ENCODE measurements around the gene NCKAP5. TPM values are rescaled to one million over a fixed set of nuclear protein-coding genes. Genes with fewer than 3 reads are reported as not detected.

The NCKAP5 gene
- total and polyA plus RNA-seq, 11 donors: 0.51 to 10.5 (median 5.2) TPM

GRCh38 chr2:133489641-133490410, 78.4 kb downstream of the NCKAP5 start:
- H3K27me3 ChIP-seq: no peaks in the 10 kb centered on the region
- DNase-seq (peak in 4 of 5 donors; percentile 25 to 70 (median 58)), ATAC-seq (peak in 2 of 4 donors; percentile 80 to 82)
- no peak overlapping the region for H3K27ac ChIP-seq
- peaks cover 0 to 20% (median 0%) of the 10 kb centered on the region in 12 donors for H3K4me1 ChIP-seq
- no peaks in the 10 kb centered on the region for H3K9me3 ChIP-seq
- no peak overlapping the region for H3K4me3 ChIP-seq
- WGBS, 4 donors: 43 to 62% (median 49%) methylated on average over 5 of the region's 5 CpGs
- TF ChIP-seq POLR2A (IDR thresholded peaks at IDR 0.05): no peak
- TF ChIP-seq, protein P1, sequence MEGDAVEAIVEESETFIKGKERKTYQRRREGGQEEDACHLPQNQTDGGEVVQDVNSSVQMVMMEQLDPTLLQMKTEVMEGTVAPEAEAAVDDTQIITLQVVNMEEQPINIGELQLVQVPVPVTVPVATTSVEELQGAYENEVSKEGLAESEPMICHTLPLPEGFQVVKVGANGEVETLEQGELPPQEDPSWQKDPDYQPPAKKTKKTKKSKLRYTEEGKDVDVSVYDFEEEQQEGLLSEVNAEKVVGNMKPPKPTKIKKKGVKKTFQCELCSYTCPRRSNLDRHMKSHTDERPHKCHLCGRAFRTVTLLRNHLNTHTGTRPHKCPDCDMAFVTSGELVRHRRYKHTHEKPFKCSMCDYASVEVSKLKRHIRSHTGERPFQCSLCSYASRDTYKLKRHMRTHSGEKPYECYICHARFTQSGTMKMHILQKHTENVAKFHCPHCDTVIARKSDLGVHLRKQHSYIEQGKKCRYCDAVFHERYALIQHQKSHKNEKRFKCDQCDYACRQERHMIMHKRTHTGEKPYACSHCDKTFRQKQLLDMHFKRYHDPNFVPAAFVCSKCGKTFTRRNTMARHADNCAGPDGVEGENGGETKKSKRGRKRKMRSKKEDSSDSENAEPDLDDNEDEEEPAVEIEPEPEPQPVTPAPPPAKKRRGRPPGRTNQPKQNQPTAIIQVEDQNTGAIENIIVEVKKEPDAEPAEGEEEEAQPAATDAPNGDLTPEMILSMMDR (IDR thresholded peaks at IDR 0.05): no peak
- H3K36me3 ChIP-seq: no peaks in the 10 kb centered on the region
- intact Hi-C loops (cut with DNase I): no loop called here

DNA sequence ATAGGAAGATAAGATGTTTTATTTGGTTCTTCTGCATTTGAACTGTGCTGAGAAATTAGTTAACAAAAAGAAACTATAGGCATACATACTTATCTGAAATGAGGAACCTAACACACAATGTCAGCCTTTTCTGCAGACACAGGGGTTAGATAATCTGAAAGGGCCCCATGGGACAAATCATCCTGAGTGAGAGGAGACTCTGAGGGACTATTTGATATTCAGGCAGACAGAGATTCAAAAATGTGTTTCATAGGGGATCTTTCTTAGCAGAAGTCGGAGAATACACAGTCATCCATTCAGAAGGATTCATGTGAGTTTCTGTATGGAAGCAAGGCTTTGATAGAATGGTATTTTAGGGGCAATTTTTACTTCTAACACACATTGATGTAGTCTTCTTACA, 79.1 kb downstream of the NCKAP5 start:
- no peaks in the 10 kb centered on the region for H3K9me3 ChIP-seq
- no peak for DNase-seq
- WGBS, 4 donors: 71 to 88% (median 81%) methylated on average over 1 of the region's 1 CpG
- TF ChIP-seq POLR2A (IDR thresholded peaks at IDR 0.05): no peak
- TF ChIP-seq, protein P1 (IDR thresholded peaks at IDR 0.05): no peak
- no peaks in the 10 kb centered on the region for H3K36me3 ChIP-seq
- ATAC-seq: no peak
- H3K4me1 ChIP-seq: peaks cover 0 to 20% (median 0%) of the 10 kb centered on the region in 12 donors
- H3K4me3 ChIP-seq: no peak overlapping the region
- no peaks in the 10 kb centered on the region for H3K27me3 ChIP-seq
- intact Hi-C loops (cut with DNase I): no loop called here
- no peak overlapping the region for H3K27ac ChIP-seq

DNA sequence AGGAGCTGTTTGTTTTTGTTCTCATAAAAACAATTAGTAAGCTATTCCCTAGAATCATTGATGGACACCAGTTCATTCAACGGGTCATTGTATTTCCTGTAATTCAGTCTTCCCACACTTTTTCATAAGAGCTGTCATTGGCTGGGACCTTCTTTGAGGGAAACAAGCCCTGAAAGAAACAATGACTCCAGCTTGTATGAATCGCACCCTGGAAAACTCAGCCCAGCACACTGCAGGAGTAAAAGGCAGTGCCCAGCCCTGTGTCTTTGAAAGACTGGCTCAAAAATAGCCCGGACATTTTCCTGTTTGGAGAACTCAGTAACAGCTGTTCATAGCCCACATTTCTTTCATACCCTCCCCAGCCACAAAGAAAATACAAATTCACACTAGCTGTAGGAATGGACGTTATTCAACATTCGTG, 81.5 kb downstream of the NCKAP5 start:
- intact Hi-C loops (cut with DNase I): no loop called here
- Histone ChIP-seq H3K36me3 (no peaks in the 10 kb centered on the region), H3K27ac (no peak overlapping the region), H3K9me3 (no peaks in the 10 kb centered on the region), H3K27me3 (no peaks in the 10 kb centered on the region), H3K4me3 (no peak overlapping the region), H3K4me1 (peaks cover 0 to 14% (median 0%) of the 10 kb centered on the region in 12 donors)
- DNase-seq: no peak
- ATAC-seq: no peak
- TF ChIP-seq, protein P1 (IDR thresholded peaks at IDR 0.05): no peak
- WGBS, 4 donors: 32 to 48% (median 41%) methylated on average over 5 of the region's 5 CpGs

DNA sequence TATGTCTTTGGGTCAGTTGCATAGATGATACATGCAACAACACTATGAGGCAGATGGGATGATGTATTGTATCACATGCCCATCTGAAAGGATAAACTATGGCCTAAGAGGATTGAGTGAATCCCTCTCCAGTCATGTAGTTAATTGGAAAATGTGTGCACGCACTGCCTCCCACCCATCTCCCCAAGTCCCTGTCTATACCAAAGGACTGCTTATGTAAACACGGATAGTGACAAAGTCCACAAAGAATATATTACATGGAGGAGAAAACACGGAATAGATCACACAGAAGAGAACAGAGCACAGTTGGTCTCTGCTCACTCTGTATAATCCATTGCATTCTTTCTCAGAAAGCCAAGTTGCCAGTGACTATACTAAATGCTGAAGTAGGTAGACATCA, 82.4 kb downstream of the NCKAP5 start:
- ATAC-seq (no peak), DNase-seq (no peak)
- intact Hi-C loops (cut with DNase I): no loop called here
- TF ChIP-seq, protein P1 (IDR thresholded peaks at IDR 0.05): no peak
- TF ChIP-seq POLR2A (IDR thresholded peaks at IDR 0.05): no peak
- no peaks in the 10 kb centered on the region for H3K36me3 ChIP-seq
- H3K4me3 ChIP-seq: no peak overlapping the region
- no peaks in the 10 kb centered on the region for H3K9me3 ChIP-seq
- H3K27ac ChIP-seq: no peak overlapping the region
- H3K4me1 ChIP-seq: peaks cover 0 to 14% (median 0%) of the 10 kb centered on the region in 12 donors
- H3K27me3 ChIP-seq: no peaks in the 10 kb centered on the region
- WGBS, 4 donors: 64 to 92% (median 66%) methylated on average over 3 of the region's 3 CpGs
